DND-41 (cell line): Measurements from ENCODE around the gene MS4A6E.
A peak's percentile ranks its signal among the peaks of the same experiment; 100 is the strongest.

ENCODE experiments used
- ATAC-seq: fragments of 200-7000 bp; cut with Tn5 transposase; 3 replicates; pipeline ENCODE4 v1.9.1; 2021; ENCODE audit warnings: low read depth; ENCODE audit not compliant: insufficient read depth
- DNase-seq: peaks from one replicate; pipeline ENCODE4 v3.0.0-alpha.2; 2020
- H2AFZ ChIP-seq: 2 replicates; pipeline ENCODE4 v1.6.0; 2012; ENCODE audit warnings: low read depth, low read length
- H3K27ac ChIP-seq: 2 replicates; pipeline ENCODE4 v1.5.1; 2012; ENCODE audit warnings: low read length, inconsistent platforms
- H3K27me3 ChIP-seq: fragments of 200-600 bp; sonication (generic); 2 replicates; pipeline ENCODE4 v1.6.0; 2012; ENCODE audit warnings: low read length, mild to moderate bottlenecking, inconsistent platforms; ENCODE audit not compliant: insufficient read depth, poor library complexity
- H3K36me3 ChIP-seq: 2 replicates; pipeline ENCODE4 v1.5.1; 2012; ENCODE audit warnings: low read length, inconsistent platforms; ENCODE audit not compliant: insufficient read depth
- H3K4me1 ChIP-seq: 2 replicates; pipeline ENCODE4 v1.5.1; 2012; ENCODE audit warnings: mild to moderate bottlenecking, low read length; ENCODE audit not compliant: insufficient read depth
- H3K4me2 ChIP-seq: 2 replicates; pipeline ENCODE4 v1.6.0; 2012; ENCODE audit warnings: mild to moderate bottlenecking, moderate library complexity, low read length, inconsistent platforms; ENCODE audit not compliant: insufficient read depth
- H3K4me3 ChIP-seq, 2 experiments: fragments of 200-600 bp in 1 of 2; shearing (Covaris generic) in 1 of 2; 2 replicates each; pipeline ENCODE4 v1.5.1; 2012 to 2016; ENCODE audit warnings: inconsistent platforms in 2 of 2, low read length in 2 of 2, mild to moderate bottlenecking in 2 of 2, low read depth in 1 of 2, moderate library complexity in 1 of 2
- H3K79me2 ChIP-seq: 2 replicates; pipeline ENCODE4 v1.6.0; 2012; ENCODE audit warnings: low read length, inconsistent platforms; ENCODE audit not compliant: insufficient read depth
- H3K9ac ChIP-seq: 2 replicates; pipeline ENCODE4 v1.6.0; 2012; ENCODE audit warnings: low read depth, mild to moderate bottlenecking, inconsistent platforms, low read length, moderate library complexity
- H3K9me3 ChIP-seq: 2 replicates; pipeline ENCODE4 v1.5.1; 2012; ENCODE audit warnings: low read length, moderate library complexity, mild to moderate bottlenecking, inconsistent platforms; ENCODE audit not compliant: insufficient read depth, severe bottlenecking
- H4K20me1 ChIP-seq: 2 replicates; pipeline ENCODE4 v1.6.0; 2012; ENCODE audit warnings: low read length; ENCODE audit not compliant: insufficient read depth
- EZH2 ChIP-seq: IDR thresholded peaks from 3 replicates; pipeline ENCODE4 v1.6.1; 2012; ENCODE audit warnings: borderline replicate concordance, low read depth, mild to moderate bottlenecking, moderate library complexity, low read length, inconsistent platforms; ENCODE audit not compliant: severe bottlenecking
- TF ChIP-seq, protein P1 (sequence below): IDR thresholded peaks from 2 replicates; pipeline ENCODE4 v1.5.1; 2012; ENCODE audit warnings: borderline replicate concordance, low read length, moderate library complexity, mild to moderate bottlenecking; ENCODE audit not compliant: poor library complexity, severe bottlenecking; ENCODE audit errors: extremely low read depth

The MS4A6E gene

DNA sequence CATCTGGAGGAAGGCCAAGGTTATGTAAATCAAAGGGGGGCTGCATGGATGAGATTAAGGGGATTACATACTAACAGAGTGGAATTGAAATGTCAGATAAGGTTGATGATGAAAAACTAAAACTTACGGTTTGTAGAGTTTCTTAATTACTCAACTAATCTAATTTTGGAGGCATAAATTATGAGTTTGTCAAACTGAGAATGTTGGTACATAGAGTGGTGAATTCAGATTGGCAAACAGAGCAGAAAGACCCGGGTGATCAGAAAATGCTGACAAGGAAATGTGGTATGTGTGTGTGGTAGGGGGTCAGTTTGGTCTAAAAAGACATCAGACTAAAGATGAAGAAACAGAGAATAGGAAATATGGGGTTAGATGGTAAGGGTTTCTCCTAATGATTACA, 11.0 kb downstream of the MS4A6E start:
- TF ChIP-seq EZH2 = no peak
- TF ChIP-seq, protein P1, sequence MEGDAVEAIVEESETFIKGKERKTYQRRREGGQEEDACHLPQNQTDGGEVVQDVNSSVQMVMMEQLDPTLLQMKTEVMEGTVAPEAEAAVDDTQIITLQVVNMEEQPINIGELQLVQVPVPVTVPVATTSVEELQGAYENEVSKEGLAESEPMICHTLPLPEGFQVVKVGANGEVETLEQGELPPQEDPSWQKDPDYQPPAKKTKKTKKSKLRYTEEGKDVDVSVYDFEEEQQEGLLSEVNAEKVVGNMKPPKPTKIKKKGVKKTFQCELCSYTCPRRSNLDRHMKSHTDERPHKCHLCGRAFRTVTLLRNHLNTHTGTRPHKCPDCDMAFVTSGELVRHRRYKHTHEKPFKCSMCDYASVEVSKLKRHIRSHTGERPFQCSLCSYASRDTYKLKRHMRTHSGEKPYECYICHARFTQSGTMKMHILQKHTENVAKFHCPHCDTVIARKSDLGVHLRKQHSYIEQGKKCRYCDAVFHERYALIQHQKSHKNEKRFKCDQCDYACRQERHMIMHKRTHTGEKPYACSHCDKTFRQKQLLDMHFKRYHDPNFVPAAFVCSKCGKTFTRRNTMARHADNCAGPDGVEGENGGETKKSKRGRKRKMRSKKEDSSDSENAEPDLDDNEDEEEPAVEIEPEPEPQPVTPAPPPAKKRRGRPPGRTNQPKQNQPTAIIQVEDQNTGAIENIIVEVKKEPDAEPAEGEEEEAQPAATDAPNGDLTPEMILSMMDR = no peak
- ATAC-seq (no peak), DNase-seq (no peak)
- H3K36me3 ChIP-seq = no peaks in the 10 kb centered on the region
- H4K20me1 ChIP-seq = no peaks in the 10 kb centered on the region
- H3K9ac ChIP-seq = no peak overlapping the region
- no peak overlapping the region for H2AFZ ChIP-seq
- H3K27me3 ChIP-seq = no peaks in the 10 kb centered on the region
- no peak overlapping the region for H3K4me3 ChIP-seq
- no peak overlapping the region for H3K4me2 ChIP-seq
- H3K4me1 ChIP-seq = no peaks in the 10 kb centered on the region
- H3K79me2 ChIP-seq = no peaks in the 10 kb centered on the region
- no peak overlapping the region for H3K27ac ChIP-seq
- H3K9me3 ChIP-seq = no peaks in the 10 kb centered on the region

DNA sequence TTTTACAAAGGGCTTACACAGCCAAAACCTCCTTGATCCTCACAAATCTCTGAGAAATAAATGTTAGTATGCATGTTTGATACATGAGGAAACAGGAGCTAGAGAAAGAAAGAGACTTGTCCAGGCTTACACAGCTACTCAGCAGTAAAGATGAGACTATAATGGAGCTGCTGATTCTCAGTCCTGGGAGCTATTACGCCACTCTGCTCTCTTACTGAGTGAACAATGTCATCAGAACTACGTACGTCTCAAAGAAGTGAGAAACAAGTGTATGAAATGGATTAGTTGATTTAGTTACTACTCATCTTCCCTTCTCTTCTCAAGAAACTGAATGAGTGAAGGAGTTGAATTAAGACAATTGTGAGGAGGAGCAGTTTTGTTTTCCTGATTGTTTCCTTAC, 12.3 kb downstream of the MS4A6E start:
- Histone ChIP-seq H3K4me3 (no peak overlapping the region), H3K27ac (no peak overlapping the region), H3K4me1 (no peaks in the 10 kb centered on the region), H2AFZ (0 out of 2 replicates have a peak overlapping the region, but pooled peaks have one; percentile 10), H3K36me3 (no peaks in the 10 kb centered on the region), H3K9ac (no peak overlapping the region), H3K9me3 (no peaks in the 10 kb centered on the region), H3K79me2 (no peaks in the 10 kb centered on the region), H3K27me3 (no peaks in the 10 kb centered on the region), H4K20me1 (no peaks in the 10 kb centered on the region), H3K4me2 (no peak overlapping the region)
- DNase-seq (no peak), ATAC-seq (no peak)
- TF ChIP-seq, protein P1 = no peak
- TF ChIP-seq EZH2 = no peak

DNA sequence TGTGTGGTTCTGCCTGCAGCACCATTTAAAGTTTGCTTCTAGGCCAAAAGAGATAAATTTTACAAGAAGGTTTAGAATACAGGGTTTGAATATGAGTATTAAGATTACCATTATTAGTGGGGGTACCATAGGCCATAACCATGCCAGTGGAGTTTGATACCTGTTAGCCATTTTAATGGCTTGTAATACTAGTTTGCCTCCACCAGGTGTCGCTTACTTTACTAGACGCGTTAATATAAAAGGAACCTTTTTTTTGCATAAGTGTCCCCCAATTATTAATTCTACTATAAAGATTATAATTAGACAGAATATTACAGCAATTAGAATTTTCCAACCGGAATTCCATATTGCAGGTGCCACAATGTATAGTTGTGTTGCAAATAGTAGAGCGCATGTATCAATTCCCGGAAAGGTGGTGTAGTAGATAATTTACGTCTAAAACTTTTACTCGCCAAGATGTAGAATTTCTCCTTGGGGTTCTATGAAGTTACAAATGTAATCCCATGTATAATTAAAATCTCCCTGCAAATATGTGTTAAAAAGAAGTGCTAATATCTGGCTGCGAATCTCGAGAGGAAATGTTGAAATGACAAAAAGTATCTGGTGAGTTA, 16.1 kb downstream of the MS4A6E start:
- ATAC-seq (no peak), DNase-seq (peak; percentile 16)

More for the DNA sequence above, 16.1 kb downstream of the MS4A6E start:
- H3K79me2 ChIP-seq = no peaks in the 10 kb centered on the region
- H3K9me3 ChIP-seq = no peaks in the 10 kb centered on the region
- H2AFZ ChIP-seq = no peak overlapping the region
- no peak overlapping the region for H3K4me2 ChIP-seq
- no peak overlapping the region for H3K4me3 ChIP-seq
- TF ChIP-seq, protein P1 = peak; percentile 66
- no peak for TF ChIP-seq EZH2
- no peak overlapping the region for H3K9ac ChIP-seq
- H3K4me1 ChIP-seq = no peaks in the 10 kb centered on the region
- H3K36me3 ChIP-seq = no peaks in the 10 kb centered on the region
- no peaks in the 10 kb centered on the region for H3K27me3 ChIP-seq
- H4K20me1 ChIP-seq = no peaks in the 10 kb centered on the region
- H3K27ac ChIP-seq = no peak overlapping the region
